PFSK-1 (cell line): ENCODE measurements around the gene PAPOLB.

Source experiments
- FOXP2 ChIP-seq: optimal IDR thresholded peaks from 2 replicates; pipeline ENCODE3; 2011; ENCODE audit warnings: borderline replicate concordance, control low read depth, inconsistent platforms; ENCODE audit not compliant: insufficient read depth; ENCODE audit errors: extremely low read length, extremely low read depth
- POLR2AphosphoS5 ChIP-seq: IDR thresholded peaks from 2 replicates; pipeline ENCODE4 v1.6.1; 2012; ENCODE audit warnings: low read depth, mild to moderate bottlenecking, control low read depth, low read length, moderate library complexity
- SIN3A ChIP-seq: IDR thresholded peaks from 2 replicates; pipeline ENCODE4 v1.6.1; 2012; ENCODE audit warnings: mild to moderate bottlenecking, low read length, moderate library complexity, borderline replicate concordance; ENCODE audit not compliant: insufficient read depth
- TAF1 ChIP-seq: IDR thresholded peaks from 2 replicates; pipeline ENCODE4 v1.6.1; 2012; ENCODE audit warnings: low read length, control low read depth, borderline replicate concordance; ENCODE audit not compliant: insufficient read depth
- TF ChIP-seq, protein P1 (sequence below), 2 experiments: IDR thresholded peaks; 2 replicates each; pipeline versions ENCODE4 v1.6.1 to v1.8.0; 2011 to 2012; ENCODE audit warnings: low read depth in 2 of 2, low read length in 2 of 2, control low read depth in 1 of 2, inconsistent platforms in 1 of 2, mild to moderate bottlenecking in 1 of 2, moderate library complexity in 1 of 2; ENCODE audit not compliant: insufficient read depth in 1 of 2

PAPOLB gene

GRCh38 chr7:4904346-4904745 lies 42.5 kb upstream of the PAPOLB start:
- no peak for TF ChIP-seq SIN3A

DNA sequence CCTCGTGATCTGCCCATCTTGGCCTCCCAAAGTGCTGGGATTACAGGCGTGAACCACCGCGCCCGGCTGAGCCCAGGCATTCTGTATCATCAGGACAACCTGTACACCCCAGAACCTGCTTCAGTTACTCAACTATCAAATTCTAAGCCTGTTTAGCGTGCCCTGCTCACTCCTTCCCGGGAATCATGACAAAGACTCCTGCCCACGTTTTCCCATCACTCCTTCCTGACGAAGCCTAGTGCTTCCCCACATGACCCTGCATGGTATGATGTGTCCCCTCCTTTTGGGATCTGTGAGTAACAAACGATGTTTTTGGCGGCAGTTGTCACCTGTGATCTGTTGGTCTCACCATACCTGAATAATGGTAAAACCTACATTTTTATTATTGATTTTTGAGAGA lies 33.9 kb upstream of the PAPOLB start:
- TF ChIP-seq TAF1 (no peak), SIN3A (no peak), POLR2AphosphoS5 (no peak), FOXP2 (no peak)
- TF ChIP-seq, protein P1, sequence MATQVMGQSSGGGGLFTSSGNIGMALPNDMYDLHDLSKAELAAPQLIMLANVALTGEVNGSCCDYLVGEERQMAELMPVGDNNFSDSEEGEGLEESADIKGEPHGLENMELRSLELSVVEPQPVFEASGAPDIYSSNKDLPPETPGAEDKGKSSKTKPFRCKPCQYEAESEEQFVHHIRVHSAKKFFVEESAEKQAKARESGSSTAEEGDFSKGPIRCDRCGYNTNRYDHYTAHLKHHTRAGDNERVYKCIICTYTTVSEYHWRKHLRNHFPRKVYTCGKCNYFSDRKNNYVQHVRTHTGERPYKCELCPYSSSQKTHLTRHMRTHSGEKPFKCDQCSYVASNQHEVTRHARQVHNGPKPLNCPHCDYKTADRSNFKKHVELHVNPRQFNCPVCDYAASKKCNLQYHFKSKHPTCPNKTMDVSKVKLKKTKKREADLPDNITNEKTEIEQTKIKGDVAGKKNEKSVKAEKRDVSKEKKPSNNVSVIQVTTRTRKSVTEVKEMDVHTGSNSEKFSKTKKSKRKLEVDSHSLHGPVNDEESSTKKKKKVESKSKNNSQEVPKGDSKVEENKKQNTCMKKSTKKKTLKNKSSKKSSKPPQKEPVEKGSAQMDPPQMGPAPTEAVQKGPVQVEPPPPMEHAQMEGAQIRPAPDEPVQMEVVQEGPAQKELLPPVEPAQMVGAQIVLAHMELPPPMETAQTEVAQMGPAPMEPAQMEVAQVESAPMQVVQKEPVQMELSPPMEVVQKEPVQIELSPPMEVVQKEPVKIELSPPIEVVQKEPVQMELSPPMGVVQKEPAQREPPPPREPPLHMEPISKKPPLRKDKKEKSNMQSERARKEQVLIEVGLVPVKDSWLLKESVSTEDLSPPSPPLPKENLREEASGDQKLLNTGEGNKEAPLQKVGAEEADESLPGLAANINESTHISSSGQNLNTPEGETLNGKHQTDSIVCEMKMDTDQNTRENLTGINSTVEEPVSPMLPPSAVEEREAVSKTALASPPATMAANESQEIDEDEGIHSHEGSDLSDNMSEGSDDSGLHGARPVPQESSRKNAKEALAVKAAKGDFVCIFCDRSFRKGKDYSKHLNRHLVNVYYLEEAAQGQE (IDR thresholded peaks at IDR 0.05; ENCODE audit: insufficient read depth in 1 of 2, low read depth in 2 of 2, low read length in 2 of 2): no peak

GRCh38 chr7:4894482-4894881 lies 32.7 kb upstream of the PAPOLB start:
- TF ChIP-seq, protein P1 (IDR thresholded peaks at IDR 0.05; ENCODE audit: insufficient read depth in 1 of 2, low read depth in 2 of 2, low read length in 2 of 2): no peak
- TF ChIP-seq FOXP2 (no peak), TAF1 (no peak), POLR2AphosphoS5 (no peak), SIN3A (no peak)

- TF ChIP-seq FOXP2 (no peak), POLR2AphosphoS5 (no peak), SIN3A (no peak), TAF1 (no peak)
- TF ChIP-seq, protein P1 (IDR thresholded peaks at IDR 0.05; ENCODE audit: insufficient read depth in 1 of 2, low read depth in 2 of 2, low read length in 2 of 2): no peak
Measured at GRCh38 chr7:4893929-4894475, 32.2 kb upstream of the PAPOLB start.

DNA sequence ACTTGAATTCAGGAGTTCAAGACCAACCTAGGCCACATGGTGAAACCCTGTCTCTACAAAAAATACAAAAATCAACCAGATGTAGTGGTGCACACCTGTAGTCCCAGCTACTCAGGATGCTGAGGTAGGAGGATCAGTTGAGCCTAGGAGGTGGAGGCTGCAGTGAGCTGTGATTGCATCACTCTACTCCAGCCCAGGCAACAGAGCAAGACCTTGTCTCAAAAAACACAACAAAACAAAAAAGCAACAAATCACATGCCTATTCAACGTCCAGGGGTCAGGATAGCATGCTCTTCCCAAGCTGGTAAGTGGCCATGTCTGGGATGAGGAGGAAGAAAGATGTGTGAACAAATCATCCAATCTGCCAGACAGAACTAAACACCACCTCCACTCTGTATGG lies 27.9 kb upstream of the PAPOLB start:
- no peak for TF ChIP-seq SIN3A
- TF ChIP-seq TAF1: no peak
- TF ChIP-seq, protein P1 (IDR thresholded peaks at IDR 0.05; ENCODE audit: insufficient read depth in 1 of 2, low read depth in 2 of 2, low read length in 2 of 2): no peak
- no peak for TF ChIP-seq FOXP2
- TF ChIP-seq POLR2AphosphoS5: no peak

DNA sequence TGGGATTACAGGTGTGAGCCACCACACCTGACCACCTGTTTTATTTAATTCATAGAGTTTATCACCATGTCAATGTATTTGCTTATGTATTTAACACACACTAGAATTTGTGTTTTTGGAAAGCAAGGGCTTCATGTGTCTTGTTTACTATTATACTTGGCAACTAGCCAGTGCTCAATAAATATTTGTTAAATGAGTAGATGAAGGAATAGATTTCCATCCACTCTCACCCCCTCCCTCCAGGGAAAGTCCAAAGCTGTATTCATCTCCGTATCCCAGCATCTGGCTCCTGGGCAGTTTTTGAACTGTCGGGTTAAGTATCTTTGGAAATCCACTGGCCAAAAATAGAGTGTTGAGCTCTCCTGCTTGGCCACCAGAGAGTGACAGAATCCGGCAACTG lies 26.3 kb upstream of the PAPOLB start:
- no peak for TF ChIP-seq SIN3A
- TF ChIP-seq FOXP2: no peak
- TF ChIP-seq, protein P1 (IDR thresholded peaks at IDR 0.05; ENCODE audit: insufficient read depth in 1 of 2, low read depth in 2 of 2, low read length in 2 of 2): no peak
- TF ChIP-seq TAF1: no peak
- no peak for TF ChIP-seq POLR2AphosphoS5
